ENCODE measurements around the gene DDOST.

DNA sequence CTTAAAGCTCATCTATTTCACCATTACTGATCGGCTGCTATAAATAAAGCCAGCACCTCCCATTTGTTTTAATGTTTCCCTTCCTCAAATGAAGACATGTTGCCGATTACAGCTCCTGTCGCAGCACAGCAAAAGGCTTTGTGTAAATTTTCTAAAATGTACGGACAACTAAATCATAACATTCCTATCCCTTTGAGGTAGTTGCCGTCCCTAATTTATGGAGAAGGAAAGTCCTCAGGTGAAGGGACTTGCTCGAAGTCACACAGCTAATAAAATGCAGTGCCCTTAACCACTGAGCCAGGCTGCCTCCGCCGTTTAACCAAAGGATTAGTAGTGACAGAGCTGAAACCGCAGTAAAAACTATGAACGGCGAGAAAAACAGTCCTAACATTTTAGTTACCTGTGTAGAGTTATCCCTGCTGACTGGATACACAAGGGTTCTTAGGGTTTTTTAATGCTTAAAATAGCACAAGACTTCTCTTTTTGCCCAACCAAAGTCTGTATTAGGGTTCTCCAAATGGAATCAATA is 27.0 kb downstream of the DDOST start:
- TF ChIP-seq POLR2A (IDR thresholded peaks at IDR 0.05), result no peak
- TF ChIP-seq, protein P1, sequence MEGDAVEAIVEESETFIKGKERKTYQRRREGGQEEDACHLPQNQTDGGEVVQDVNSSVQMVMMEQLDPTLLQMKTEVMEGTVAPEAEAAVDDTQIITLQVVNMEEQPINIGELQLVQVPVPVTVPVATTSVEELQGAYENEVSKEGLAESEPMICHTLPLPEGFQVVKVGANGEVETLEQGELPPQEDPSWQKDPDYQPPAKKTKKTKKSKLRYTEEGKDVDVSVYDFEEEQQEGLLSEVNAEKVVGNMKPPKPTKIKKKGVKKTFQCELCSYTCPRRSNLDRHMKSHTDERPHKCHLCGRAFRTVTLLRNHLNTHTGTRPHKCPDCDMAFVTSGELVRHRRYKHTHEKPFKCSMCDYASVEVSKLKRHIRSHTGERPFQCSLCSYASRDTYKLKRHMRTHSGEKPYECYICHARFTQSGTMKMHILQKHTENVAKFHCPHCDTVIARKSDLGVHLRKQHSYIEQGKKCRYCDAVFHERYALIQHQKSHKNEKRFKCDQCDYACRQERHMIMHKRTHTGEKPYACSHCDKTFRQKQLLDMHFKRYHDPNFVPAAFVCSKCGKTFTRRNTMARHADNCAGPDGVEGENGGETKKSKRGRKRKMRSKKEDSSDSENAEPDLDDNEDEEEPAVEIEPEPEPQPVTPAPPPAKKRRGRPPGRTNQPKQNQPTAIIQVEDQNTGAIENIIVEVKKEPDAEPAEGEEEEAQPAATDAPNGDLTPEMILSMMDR (IDR thresholded peaks at IDR 0.05), result no peak
